Measurements from ENCODE around the gene OVAAL.

- TF ChIP-seq CTCF (IDR thresholded peaks at IDR 0.05) (no peak), POLR2A (IDR thresholded peaks at IDR 0.05) (no peak)
Observed at GRCh38 chr1:180584869-180585268, 26.1 kb downstream of the OVAAL start.

Measured in right lobe of liver (tissue), 4 donors.